ENCODE measurements around the gene ZNF839.
"Not testable (repeated sequence)": the region's sequence is repeated elsewhere in the genome, so short reads cannot be mapped to it uniquely, and the experiment has no call there.

ZNF839 gene

DNA sequence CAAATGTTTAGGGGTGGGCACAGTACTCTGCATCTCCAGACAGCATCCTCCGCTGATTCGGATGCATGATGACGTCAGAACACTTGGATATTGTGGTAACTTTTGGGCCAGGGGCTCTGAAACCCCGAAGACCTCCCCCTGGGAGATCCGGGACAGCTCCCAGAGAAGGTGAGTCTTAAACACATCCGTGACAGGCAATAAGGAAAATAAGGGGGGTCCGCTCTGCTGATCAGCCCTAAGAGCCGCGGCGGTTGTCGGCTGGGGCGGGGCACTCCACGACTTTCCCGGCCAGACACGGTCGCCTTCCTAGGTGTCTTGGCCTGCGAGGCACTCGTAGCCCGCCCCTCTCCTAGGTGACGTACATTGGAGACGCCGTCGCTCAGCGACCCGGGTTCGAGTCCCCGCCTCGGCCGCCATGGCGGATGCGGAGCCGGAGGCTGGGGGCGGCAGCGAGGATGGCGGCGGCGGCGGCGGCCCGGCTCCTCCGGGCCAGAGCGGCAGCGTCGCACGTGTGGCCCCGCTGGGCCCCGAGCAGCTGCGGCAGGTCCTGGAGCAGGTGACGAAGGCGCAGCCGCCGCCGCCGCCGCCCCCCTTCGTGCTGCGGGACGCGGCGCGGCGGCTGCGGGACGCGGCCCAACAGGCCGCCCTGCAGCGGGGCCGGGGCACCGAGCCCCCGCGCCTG is at the start of gene ZNF839:
Gene ZNF839, plus strand, starts transcription at position 396 of the 682 bp plus-strand sequence. Its CDS starts 20 bp downstream, at position 416.
- DNase-seq, result peak; percentile 98

DNA sequence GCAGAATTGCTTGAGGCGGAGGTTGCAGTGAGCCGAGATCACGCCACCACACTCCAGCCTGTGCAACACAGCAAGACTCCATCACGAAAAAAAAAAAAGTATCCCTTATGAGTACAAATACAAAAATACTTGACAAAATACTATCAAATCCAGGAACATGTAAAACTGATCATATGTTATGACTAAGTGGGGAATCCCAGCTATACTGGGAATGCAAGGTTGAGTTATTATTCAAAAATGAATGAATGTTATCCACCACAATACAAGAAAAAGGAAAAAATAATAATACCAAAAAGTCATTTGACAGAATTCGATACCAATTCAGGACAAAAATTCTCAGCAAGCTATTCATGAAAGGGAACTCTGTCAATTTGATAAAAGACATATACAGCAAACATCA is 47.2 kb upstream of the ZNF839 start:
- no peak for DNase-seq

DNA sequence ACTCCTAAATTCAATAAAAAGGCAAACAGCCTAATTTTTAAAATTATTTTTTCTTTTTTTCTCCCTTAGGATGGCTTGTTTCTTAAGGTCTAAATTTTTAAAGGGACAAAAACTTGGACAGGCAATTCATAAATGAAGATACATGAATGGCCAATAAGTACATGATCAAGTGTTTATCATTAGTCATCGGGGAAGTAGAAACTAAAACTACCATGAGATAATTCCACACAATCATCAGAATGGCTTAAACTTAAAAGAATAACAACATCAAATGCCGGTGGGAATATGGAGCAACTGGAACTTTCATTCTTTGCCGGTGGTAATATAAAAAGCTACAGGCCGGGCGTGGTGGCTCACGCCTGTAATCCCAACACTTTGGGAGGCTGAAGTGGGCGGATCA is 43.7 kb upstream of the ZNF839 start:
- DNase-seq, result no peak

DNA sequence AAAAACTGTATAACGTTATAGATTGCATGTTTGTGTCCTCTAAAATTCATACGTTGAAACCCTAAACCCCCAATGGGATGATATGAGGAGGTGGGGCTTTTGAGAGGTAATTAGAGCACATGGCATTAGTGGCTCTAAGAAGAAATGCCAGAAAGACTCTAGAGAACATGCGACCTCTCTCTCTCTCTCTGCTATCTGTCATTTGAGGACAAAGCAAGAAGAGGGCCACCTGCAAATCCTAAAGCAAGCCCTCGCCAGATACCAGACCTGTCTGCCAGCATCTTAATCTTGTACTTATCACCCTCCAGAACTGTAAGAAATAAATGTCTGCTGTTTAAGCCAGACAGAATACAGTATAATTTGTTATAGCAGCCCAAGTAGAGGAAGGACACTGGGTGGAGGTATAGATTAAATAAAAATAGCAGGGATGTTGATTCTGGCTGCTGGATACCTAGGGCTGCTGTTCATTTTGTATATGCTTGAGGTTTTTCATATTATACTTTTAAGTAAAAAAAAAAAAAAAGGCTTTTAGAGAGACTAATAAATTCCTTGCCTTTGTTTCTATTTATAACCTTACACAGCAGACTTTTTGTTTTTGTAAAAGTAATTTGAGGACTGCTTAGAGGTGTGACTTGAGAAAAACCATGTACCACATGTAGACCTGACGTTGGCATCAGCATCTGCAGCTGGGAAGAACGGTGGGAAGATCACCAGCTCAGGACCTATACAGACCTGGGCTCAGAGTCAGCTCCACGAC is 41.5 kb upstream of the ZNF839 start:
- no peak for DNase-seq

DNA sequence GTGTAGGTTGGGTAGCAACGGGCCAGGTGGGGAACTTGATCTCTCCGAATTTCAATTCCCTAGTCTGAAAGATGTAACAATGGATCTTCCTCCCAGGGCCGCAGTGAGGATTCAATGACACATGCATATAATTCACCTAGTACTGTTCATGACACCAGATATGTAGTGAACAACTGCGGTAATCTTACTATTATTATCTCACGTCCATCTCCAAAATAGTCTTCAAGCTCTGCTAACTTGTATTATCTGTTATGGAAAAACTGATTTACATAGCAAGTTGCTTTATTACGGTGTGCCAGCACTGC is 41.0 kb upstream of the ZNF839 start:
- DNase-seq, result no peak

DNA sequence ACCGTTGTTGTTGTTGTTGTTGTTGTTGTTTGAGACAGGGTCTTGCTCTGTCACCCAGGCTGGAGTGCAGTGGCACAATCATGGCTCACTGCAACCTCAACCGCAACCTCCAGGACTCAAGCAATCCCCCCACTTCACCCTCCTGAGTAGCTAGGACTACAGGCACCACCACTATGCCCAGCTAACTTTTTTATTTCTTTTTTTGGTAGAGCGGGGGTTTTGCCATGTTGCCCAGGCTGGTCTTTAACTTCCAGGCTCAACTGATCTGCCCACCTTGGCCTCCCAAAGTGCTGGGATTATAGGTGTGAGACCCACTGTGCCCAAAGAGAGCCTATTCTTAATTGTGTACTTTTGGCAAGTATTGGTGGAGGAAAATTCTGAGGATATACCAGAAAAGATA is 40.3 kb upstream of the ZNF839 start:
- no peak for DNase-seq

DNA sequence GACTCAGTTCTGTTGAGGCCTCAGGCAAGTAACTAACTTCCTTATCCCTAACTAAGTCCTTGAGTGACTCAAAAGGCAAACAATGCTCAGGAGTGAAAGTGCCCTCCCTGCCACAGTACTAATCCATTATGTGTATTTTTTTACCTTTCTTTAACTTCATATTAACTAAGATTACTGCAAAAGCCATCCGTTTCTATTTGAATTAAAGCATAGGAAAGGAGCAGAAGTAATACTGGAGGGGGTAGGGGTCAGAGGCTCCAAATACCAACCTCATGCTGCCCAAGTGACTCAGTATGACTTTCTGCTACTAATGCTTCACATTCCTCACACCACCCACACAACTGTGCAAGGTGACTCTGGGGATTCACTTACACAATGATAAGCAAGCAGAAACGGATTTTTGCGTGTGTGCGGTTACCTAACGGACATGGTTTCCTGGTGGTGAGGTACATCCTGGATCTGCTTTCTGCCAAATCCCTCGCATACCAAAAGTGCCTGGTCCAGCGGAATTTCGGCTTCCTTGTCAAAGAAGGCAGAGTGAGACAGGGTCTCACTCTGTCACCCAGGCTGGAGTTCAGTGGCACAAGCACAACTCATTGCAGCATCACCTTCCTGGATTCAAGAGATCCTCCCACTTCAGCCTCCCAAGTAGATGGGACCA is 39.7 kb upstream of the ZNF839 start:
- no peak for DNase-seq

DNA sequence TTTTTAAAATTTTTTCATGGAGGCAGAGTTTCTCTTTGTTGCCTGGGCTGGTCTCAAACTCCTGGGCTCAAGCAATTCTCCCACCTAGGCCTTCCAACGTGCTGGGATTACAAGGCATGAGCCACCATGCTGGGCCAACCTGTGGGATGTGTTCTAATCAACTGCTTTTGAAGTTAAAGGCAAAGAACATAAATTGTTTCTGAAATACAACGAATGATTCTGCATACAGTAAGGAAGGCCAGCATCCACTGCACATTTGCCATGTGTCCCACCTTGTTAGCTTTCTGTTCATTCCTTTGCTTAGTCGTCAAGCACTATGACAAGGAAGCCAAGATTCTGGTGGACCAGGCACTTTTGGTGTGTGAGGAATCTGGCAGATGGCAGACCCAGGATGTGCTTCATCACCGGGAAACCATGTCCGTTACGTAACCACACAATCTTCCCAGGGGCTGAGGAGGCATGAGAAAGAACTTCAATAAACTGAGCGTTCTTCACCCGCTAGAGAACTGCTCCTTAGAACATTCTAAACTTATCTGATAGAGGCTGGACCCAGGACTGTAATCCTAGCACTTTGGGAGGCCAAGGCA is 39.1 kb upstream of the ZNF839 start:
- DNase-seq, result no peak

DNA sequence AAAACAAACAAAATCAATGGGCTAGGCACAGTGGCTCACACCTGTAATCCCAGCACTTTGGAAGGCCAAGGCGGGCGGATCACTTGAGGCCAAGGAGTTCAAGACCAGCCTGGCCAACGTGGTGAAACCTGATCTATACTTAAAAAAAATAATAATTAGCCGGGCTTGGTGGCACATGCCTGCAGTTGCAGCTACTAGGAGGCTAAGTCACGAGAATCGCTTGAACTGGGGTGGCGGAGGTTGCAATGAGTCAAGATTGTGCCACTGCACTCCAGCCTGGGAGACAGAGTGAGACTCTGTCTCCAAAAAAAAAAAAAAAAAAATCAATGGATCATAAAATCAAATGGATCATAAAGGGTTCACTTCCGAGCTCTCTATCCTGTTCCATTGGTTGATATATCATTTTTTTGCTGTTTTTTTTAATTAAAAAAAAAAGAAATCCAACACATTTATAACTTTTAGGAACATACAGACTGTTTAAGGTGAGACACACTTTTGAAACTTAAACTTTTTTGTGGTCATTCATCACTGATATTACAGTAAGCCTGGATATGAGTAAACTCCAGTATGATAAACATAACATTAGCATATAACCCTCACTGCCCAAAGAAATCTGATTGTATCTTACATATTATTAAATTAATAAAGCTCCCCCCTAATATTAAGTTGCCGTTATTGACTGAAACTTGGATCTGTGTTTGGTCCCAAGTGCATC is 36.6 kb upstream of the ZNF839 start:
- no peak for DNase-seq

DNA sequence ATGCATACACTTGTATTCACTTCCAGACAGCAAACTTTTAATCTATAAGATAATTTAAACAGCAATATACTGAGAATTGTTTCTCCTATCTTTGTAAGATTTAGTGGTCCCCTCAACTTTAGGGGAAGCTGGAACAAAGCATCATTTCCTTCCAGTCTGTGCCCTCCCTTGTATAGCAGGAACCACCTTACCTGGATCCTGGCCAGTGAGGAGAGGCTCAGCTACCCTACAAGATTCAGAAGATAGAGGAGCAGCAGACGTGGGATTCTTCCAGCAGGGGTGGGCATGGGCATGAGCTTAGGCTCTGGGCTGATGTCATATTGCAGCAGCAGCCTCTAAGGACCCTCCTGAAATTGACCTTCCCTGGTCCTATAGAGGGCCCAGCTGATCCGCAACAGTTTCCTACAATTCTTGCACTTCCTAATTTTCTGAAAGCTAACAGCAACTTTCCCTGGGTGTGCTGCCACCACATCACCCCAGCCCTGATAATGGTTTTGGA is 35.9 kb upstream of the ZNF839 start:
- no peak for DNase-seq

DNA sequence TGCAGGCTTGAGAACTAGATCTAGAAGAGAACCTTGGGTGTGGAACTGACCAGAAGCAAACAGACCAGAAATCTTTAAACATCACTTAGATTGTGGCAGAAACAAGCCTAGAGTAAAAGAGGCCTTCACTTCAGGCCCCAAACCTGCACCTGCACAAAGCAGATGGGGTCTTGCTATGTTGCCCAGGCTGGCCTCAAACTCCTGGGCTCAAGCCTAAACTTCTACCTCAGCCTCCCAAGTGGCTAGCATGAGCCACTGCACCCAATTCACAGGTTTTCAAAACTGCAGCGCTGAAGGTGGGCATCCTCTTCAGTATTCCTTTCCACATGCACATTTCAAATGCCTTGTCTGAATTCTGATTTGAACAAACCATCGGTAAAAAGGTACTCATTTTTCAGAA is 34.4 kb upstream of the ZNF839 start:
- DNase-seq, result no peak

DNA sequence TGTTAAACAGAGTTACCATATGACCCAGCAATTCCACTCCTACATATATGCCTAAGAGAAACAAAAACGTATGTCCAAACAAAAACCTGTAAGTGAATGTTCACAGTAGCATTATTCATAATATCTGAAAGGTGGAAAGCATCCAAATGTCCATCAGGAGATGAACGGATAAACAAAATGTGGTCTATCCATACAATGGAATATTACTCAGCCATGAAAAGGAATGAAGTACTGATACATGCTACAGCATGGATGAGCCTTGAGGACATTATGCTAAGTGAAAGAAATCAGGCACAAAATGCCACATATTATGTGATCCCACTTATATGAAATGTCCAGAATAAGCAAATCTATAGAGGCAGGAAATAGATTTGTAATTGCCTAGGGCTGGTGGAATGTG is 31.4 kb upstream of the ZNF839 start:
- no peak for DNase-seq

DNA sequence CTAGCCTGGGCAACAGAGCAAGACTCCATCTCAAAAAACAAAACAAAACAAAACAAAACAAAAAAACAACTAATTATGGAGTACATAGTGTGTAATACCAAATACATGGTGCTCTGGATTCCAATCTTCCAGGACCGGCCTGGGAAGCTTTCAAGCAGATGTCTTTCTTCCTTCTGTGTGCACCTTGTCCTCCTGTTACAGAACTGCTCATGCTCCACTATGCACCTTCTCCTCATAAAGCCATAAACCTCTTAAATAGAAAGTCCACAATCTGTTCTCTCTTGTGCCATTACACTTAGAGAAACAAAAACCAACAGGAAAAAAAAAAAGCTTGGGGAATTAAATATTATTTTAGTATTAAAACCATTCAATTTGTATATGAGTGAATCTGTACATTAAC is 27.1 kb upstream of the ZNF839 start:
- DNase-seq, result no peak

DNA sequence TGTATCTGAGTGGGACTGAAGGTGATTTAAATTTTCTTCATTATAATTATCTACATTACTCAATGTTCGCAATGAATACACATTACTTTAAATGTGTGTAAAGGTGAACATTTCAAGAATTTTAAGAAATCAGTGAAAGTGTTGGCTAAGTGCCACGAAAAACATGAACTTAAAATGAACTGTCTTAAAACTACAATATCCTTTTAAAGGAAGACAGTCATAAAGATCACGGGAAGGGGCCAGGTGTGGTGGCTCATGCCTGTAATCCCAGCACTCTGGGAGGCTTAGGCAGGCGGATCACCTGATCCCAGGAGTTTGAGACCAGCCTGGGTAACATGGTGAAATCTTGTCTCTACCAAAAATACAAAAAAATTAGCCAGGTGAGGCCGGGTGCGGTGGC is 25.8 kb upstream of the ZNF839 start:
- no peak for DNase-seq

DNA sequence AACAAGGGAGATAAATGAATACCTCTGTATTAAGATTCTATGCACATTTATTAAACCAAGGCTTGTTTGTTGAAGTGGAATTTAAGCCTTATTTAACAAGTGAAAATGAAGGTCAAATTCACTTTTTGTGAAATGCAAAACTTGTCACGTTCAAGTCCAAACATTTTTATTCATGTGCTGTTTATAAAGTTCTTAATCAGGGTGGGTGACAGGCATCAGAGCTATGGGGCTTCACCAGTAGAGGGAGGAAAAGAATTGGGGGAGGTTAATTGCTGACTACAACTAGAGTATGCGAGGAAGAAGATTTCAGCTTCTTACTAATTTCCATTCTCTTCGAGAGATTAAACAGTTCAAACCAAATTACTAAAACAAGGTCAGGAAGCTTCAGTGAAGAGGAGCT is 24.3 kb upstream of the ZNF839 start:
- DNase-seq, result no peak

DNA sequence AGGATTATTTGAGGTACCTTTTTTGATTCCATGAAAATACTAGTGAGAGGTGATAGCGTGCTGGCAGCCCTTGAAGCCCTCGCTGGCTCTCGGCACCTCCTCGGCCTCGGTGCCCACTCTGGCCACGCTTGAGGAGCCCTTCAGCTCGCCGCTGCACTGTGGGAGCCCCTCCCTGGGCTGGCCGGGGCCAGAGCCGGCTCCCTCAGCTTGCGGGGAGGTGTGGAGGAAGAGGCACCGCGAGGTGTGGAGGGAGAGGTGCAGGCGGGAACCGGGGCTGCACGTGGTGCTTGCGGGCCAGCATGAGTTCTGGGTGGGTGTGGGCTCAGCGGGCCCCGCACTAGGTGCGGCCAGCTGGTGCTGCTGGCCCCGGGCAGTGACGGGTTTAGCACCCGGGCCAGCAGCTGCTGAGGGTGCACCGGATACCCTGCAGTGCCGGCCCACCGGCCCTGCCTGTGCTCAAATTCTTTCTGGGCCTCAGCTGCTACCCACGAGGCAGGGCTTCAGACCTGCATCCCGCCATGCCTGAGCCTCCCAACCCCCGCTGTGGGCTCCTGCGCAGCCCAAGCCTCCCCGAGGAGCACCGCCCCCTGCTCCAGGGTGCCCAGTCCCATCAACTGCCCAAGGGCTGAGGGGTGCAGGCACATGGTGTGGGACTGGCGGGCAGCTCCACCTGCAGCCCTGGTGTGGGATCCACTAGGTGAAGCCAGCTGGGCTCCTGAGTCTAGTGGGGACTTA is 21.9 kb upstream of the ZNF839 start:
- no peak for DNase-seq

DNA sequence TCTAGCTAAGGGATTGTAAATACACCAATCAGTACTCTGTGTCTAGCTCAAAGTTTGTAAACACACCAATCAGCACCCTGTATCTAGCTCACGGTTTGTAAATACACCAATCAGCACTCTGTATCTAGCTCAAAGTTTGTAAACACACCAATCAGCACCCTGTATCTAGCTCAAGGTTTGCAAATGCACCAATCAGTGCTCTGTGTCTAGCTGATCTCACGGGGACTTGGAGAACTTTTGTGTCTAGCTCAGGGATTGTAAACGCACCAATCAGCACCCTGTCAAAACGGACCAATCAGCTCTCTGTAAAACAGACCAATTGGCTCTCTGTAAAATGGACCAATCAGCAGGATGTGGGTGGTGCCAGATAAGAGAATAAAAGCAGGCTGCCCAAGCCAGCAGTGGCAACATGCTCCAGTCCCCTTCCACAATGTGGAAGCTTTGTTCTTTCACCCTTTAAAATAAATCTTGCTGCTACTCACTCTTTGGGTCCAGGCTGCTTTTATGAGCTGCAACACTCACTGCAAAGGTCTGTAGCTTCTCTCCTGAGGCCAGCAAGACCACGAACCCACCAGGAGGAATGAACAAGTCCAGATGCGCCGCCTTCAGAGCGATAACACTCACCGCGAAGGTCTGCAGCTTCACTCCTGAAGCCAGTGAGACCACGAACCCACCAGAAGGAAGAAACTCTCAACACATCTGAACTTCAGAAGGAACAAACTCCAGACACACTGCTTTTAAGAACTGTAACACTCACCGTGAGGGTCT is 21.1 kb upstream of the ZNF839 start:
- not testable (repeated sequence) for DNase-seq

DNA sequence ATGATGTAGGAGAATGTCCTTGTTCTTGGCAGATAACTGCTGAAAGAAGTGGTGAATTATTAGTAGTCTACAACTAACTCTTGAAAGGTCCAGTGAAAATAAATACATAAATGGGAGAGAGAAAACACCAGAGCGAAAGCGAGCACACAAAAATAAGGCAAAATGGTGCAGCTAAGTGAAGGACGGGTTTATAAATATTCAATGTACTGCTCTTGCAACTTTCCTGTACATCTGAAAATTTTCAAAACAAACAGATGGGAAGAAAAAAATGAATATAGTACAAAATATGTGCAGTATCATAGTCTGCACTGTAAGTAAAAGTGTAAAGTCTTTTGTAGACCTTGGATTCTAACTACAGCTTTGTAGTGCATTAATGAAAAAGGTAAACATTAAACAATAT is 15.9 kb upstream of the ZNF839 start:
- DNase-seq, result no peak

DNA sequence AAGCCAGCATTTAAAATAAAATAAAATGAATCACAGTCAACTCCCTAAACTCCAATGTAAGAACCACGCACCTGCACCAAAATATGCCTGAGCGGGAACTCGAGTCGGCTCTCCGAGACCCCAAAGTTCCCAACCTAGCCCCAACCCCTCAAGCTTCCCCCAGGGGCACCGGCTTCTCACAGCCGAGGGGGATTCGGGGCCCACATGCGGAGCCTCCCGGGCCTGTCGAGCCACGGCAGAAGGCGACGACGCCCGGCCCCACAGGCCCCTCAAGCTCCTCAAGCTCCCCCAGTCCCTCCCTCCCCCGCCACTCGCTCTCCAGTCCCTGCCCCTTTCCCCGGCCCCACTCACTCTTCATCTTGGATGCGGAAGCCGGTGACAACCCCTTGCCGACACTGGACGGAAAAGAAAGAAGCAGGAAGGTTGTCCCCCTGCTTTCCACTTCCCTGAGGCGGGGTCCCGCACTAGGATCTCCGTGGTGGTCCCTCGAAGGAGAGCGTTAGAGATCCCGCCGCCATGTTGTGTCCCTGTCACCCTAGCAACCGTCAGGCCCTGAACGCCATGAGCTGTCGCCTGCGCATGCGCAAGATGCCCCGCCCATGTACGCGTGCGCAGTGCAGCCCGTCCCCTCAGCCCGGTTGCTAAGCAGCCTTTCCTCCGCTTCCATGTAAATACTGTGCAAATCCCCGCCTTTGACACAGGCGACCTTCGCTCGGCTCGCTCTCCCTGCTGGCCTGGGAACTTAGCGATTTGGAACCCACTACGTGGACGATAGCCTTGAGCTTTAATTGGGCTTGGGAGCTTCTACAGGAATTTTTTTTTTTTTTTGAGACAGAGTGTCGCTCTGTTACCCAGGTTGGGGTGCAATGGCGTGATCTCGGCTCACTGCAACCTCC is 14.7 kb upstream of the ZNF839 start, which contains the start of gene MOK:
Gene MOK, minus strand, starts transcription at position 554 of the 896 bp plus-strand sequence. Its CDS starts 196 bp downstream, at position 358.
- peak; percentile 97 for DNase-seq
